B cell (primary cell): ENCODE data around the gene MTSS2. TPM values are rescaled to one million over a fixed set of nuclear protein-coding genes. Genes with fewer than 3 reads are reported as not detected.

Source experiments
- ATAC-seq: fragments of 200-7000 bp; cut with Tn5 transposase; one replicate; pipeline ENCODE4 v1.10.0; 2021; ENCODE audit warnings: low read depth, mild to moderate bottlenecking, moderate number of reproducible peaks, moderate library complexity
- CTCF ChIA-PET: fragments of 350-600 bp; sonication (Branson Sonifier 250); formaldehyde crosslinking; loops from one replicate; lab custom pipeline; 2021; ENCODE audit warnings: antibody characterized with exemption, inconsistent platforms; lab: Charles Lee
- POLR2A ChIA-PET: fragments of 350-600 bp; sonication (Branson Sonifier 250); formaldehyde crosslinking; loops from one replicate; lab custom pipeline; 2021; ENCODE audit warnings: antibody characterized with exemption; lab: Charles Lee
- DNase-seq: peaks from one replicate; pipeline ENCODE4 v3.0.0; 2013
- H2AFZ ChIP-seq: 2 replicates; pipeline ENCODE4 v1.6.1; 2012; ENCODE audit warnings: mild to moderate bottlenecking, low read depth, low read length; ENCODE audit not compliant: insufficient read depth, poor library complexity, severe bottlenecking
- H3K27ac ChIP-seq, 2 donors: 1 replicate in 1 of 2; 2 replicates in 1 of 2; pipeline ENCODE4 v1.5.1; 2012 to 2013; ENCODE audit warnings: low read length in 2 of 2, mild to moderate bottlenecking in 2 of 2, moderate library complexity in 1 of 2
- H3K27me3 ChIP-seq, 4 experiments: fragments of 200-600 bp in 1 of 4; sonication (generic) in 1 of 4; replicated peaks in 1 of 4; 1 replicate in 2 of 4; 2 replicates in 2 of 4; pipeline versions ENCODE4 v1.6.1 to v1.7.0; 2013 to 2016; ENCODE audit warnings: low read length in 3 of 4, mild to moderate bottlenecking in 2 of 4, mixed read lengths in 1 of 4, moderate library complexity in 1 of 4; ENCODE audit not compliant: insufficient read depth in 4 of 4, control insufficient read depth in 3 of 4; ENCODE audit errors: control extremely low read depth in 1 of 4
- H3K36me3 ChIP-seq, 2 experiments: replicated peaks in 1 of 2; 1 replicate in 1 of 2; 2 replicates in 1 of 2; pipeline versions ENCODE4 v1.6.1 to v1.7.1; 2013; ENCODE audit warnings: low read length in 1 of 2; ENCODE audit not compliant: insufficient read depth in 2 of 2, control insufficient read depth in 1 of 2; ENCODE audit errors: control extremely low read depth in 1 of 2, extremely low read depth in 1 of 2
- H3K4me1 ChIP-seq, 2 donors: fragments of 200-600 bp in 1 of 2; sonication (generic) in 1 of 2; 1 replicate in 1 of 2; 2 replicates in 1 of 2; pipeline versions ENCODE4 v1.5.1 to v1.6.1; 2013 to 2017; ENCODE audit warnings: low read length in 2 of 2; ENCODE audit not compliant: control insufficient read depth in 2 of 2, insufficient read depth in 2 of 2
- H3K4me2 ChIP-seq: replicated peaks from 2 replicates; pipeline ENCODE3; 2012; ENCODE audit warnings: mild to moderate bottlenecking, low read depth, low read length; ENCODE audit not compliant: poor library complexity, severe bottlenecking
- H3K4me3 ChIP-seq, 5 experiments: fragments of 200-600 bp in 1 of 5; sonication (generic) in 1 of 5; 1 replicate in 3 of 5; 2 replicates in 2 of 5; pipeline versions ENCODE4 v1.5.1 to v1.7.0; 2011 to 2016; ENCODE audit warnings: low read length in 4 of 5, mild to moderate bottlenecking in 4 of 5, low read depth in 2 of 5, control low read depth in 1 of 5, moderate library complexity in 1 of 5; ENCODE audit not compliant: insufficient read depth in 1 of 5; ENCODE audit errors: control extremely low read depth in 1 of 5, extremely low read depth in 1 of 5
- H3K79me2 ChIP-seq: fragments of 200-600 bp; sonication (generic); one replicate; pipeline ENCODE4 v1.6.0; 2016; ENCODE audit warnings: low read length; ENCODE audit not compliant: control insufficient read depth, insufficient read depth
- H3K9ac ChIP-seq: fragments of 200-600 bp; sonication (generic); 2 replicates; pipeline ENCODE4 v1.6.1; 2017; ENCODE audit warnings: mild to moderate bottlenecking, low read length, moderate library complexity
- H3K9me3 ChIP-seq, 3 donors: one replicate each; pipeline versions ENCODE4 v1.6.1 to v1.7.1; 2013; ENCODE audit warnings: low read length in 2 of 3; ENCODE audit not compliant: control insufficient read depth in 2 of 3, insufficient read depth in 1 of 3; ENCODE audit errors: control extremely low read depth in 1 of 3
- H4K20me1 ChIP-seq: 2 replicates; pipeline ENCODE4 v1.6.0; 2012; ENCODE audit warnings: mild to moderate bottlenecking, low read length; ENCODE audit not compliant: insufficient read depth, control insufficient read depth, poor library complexity, severe bottlenecking
- H3K27ac Mint-ChIP-seq: one replicate; pipeline ENCODE4 v1.8.0; 2021; ENCODE audit warnings: mixed read lengths
- H3K27me3 Mint-ChIP-seq: one replicate; pipeline ENCODE4 v1.8.0; 2021; ENCODE audit warnings: mixed read lengths
- H3K4me1 Mint-ChIP-seq: one replicate; pipeline ENCODE4 v1.8.0; 2021; ENCODE audit warnings: mixed read lengths
- H3K4me3 Mint-ChIP-seq: one replicate; pipeline ENCODE4 v1.8.0; 2021; ENCODE audit warnings: mixed read lengths
- H3K9me3 Mint-ChIP-seq: one replicate; pipeline ENCODE4 v1.8.0; 2022; ENCODE audit warnings: mixed read lengths; ENCODE audit not compliant: insufficient read depth
- CTCF ChIP-seq: fragments of 200-600 bp; IDR thresholded peaks from one replicate; pipeline ENCODE4 v1.8.0; 2022; ENCODE audit warnings: antibody characterized with exemption, mild to moderate bottlenecking
- EZH2 ChIP-seq: IDR thresholded peaks from 2 replicates; pipeline ENCODE4 v1.6.1; 2012; ENCODE audit warnings: borderline replicate concordance, low read depth, mild to moderate bottlenecking, moderate library complexity, low read length; ENCODE audit not compliant: insufficient read depth, poor library complexity, severe bottlenecking
- WGBS: methylation state at CpG from one replicate; pipeline ENCODE4 v1.1.5; 2013; ENCODE audit warnings: missing lambda C conversion rate; ENCODE audit not compliant: insufficient coverage; 5-methylcytosine and 5-hydroxymethylcytosine counted together
- intact Hi-C: fragments of 100-400 bp; cut with micrococcal nuclease; formaldehyde crosslinking; loops from one replicate; pipeline ENCODE4 v1.10.0; 2022
- polyA plus RNA-seq: library from polyadenylated mRNA; depleted of rRNA; stranded (reverse); fragments of >200 nt; gene quantifications from 2 replicates; pipeline ENCODE4 v1.2.3, GENCODE V29; 2012
- total RNA-seq, 2 donors: library from RNA; stranded (reverse); fragments of 120-200 nt in 1 of 2; gene quantifications; 1 replicate in 1 of 2; 2 replicates in 1 of 2; pipeline versions ENCODE4 v1.2.3 to v1.2.4, GENCODE V29; 2013 to 2022

MTSS2 gene
- total and polyA plus RNA-seq, 2 donors (not counting 1 experiment from before 2014, with no cell fraction given), result 1.6 to 2.6 TPM

GRCh38 chr16:70661918-70662641, 23.8 kb downstream of the MTSS2 start:
- H3K4me1 Mint-ChIP-seq, result no peaks in the 10 kb centered on the region
- TF ChIP-seq CTCF (no peak), EZH2 (no peak)
- ChIA-PET POLR2A (no interaction called here), CTCF (no interaction called here)
- Histone ChIP-seq H3K27ac (no peak overlapping the region), H3K27me3 (no peaks in the 10 kb centered on the region), H3K9ac (no peak overlapping the region), H3K4me2 (no peak overlapping the region), H4K20me1 (no peaks in the 10 kb centered on the region), H3K4me3 (no peak overlapping the region), H2AFZ (no peak overlapping the region), H3K79me2 (no peaks in the 10 kb centered on the region), H3K9me3 (no peaks in the 10 kb centered on the region), H3K4me1 (no peaks in the 10 kb centered on the region), H3K36me3 (no peaks in the 10 kb centered on the region)
- no peaks in the 10 kb centered on the region for H3K9me3 Mint-ChIP-seq
- DNase-seq (no peak), ATAC-seq (no peak)
- H3K27me3 Mint-ChIP-seq, result no peaks in the 10 kb centered on the region
- H3K4me3 Mint-ChIP-seq, result no peak overlapping the region
- intact Hi-C loops, result no loop called here
- no peak overlapping the region for H3K27ac Mint-ChIP-seq
- WGBS, result 89% methylated on average over 21 of the region's 21 CpGs

- Mint-ChIP-seq H3K4me3 (no peak overlapping the region), H3K4me1 (no peaks in the 10 kb centered on the region), H3K9me3 (no peaks in the 10 kb centered on the region), H3K27me3 (no peaks in the 10 kb centered on the region), H3K27ac (no peak overlapping the region)
- POLR2A ChIA-PET, result no interaction called here
- Histone ChIP-seq H2AFZ (no peak overlapping the region), H3K36me3 (no peaks in the 10 kb centered on the region), H3K27ac (no peak overlapping the region), H3K79me2 (no peaks in the 10 kb centered on the region), H4K20me1 (no peaks in the 10 kb centered on the region), H3K4me3 (no peak overlapping the region), H3K9ac (no peak overlapping the region), H3K4me1 (no peaks in the 10 kb centered on the region), H3K27me3 (no peaks in the 10 kb centered on the region), H3K4me2 (no peak overlapping the region), H3K9me3 (no peaks in the 10 kb centered on the region)
- 87% methylated on average over 13 of the region's 17 CpGs for WGBS
- intact Hi-C loops, result no loop called here
- TF ChIP-seq CTCF (no peak), EZH2 (no peak)
- CTCF ChIA-PET, result no interaction called here
- no peak for ATAC-seq
- no peak for DNase-seq
Observed at GRCh38 chr16:70661534-70661917, 24.3 kb downstream of the MTSS2 start.
